CD8-positive, alpha-beta memory T cell (primary cell): ENCODE results near the gene ZFYVE27. TPM values are rescaled to one million over a fixed set of nuclear protein-coding genes. Genes with fewer than 3 reads are reported as not detected.

Experiments
- CTCF ChIA-PET: fragments of 350-600 bp; sonication (Branson Sonifier 250); formaldehyde crosslinking; loops from one replicate; lab custom pipeline; 2021; ENCODE audit warnings: antibody characterized with exemption; lab: Charles Lee
- POLR2A ChIA-PET: fragments of 350-600 bp; sonication (Branson Sonifier 250); formaldehyde crosslinking; loops from one replicate; lab custom pipeline; 2021; ENCODE audit warnings: antibody characterized with exemption; lab: Charles Lee
- DNase-seq, 5 donors: peaks; one replicate each; pipeline versions ENCODE4 v3.0.0 to v3.0.0-alpha.2; 2020 to 2022; ENCODE audit warnings: mixed read lengths in 1 of 5
- H3K27ac ChIP-seq: one replicate; pipeline ENCODE4 v1.7.0; 2013; ENCODE audit warnings: low read depth, mild to moderate bottlenecking, low read length, moderate library complexity
- H3K27me3 ChIP-seq: 2 replicates; pipeline ENCODE4 v1.7.0; 2013; ENCODE audit warnings: low read length, mild to moderate bottlenecking; ENCODE audit not compliant: insufficient read depth, poor library complexity, severe bottlenecking
- H3K36me3 ChIP-seq: 2 replicates; pipeline ENCODE4 v1.7.0; 2013; ENCODE audit warnings: mild to moderate bottlenecking, low read length, moderate library complexity; ENCODE audit not compliant: insufficient read depth
- H3K4me1 ChIP-seq: 2 replicates; pipeline ENCODE4 v1.7.0; 2013; ENCODE audit warnings: mild to moderate bottlenecking, low read length, moderate library complexity; ENCODE audit not compliant: insufficient read depth
- H3K4me3 ChIP-seq: 2 replicates; pipeline ENCODE4 v1.7.0; 2013; ENCODE audit warnings: mild to moderate bottlenecking, low read length
- H3K9me3 ChIP-seq: 2 replicates; pipeline ENCODE4 v1.7.0; 2013; ENCODE audit warnings: mild to moderate bottlenecking, low read length
- H3K27ac Mint-ChIP-seq, 8 donors: one replicate each; pipeline ENCODE4 v1.8.0; 2020 to 2021; ENCODE audit warnings: mixed read lengths in 8 of 8, mild to moderate bottlenecking in 6 of 8, inconsistent platforms in 3 of 8, moderate library complexity in 3 of 8
- H3K27me3 Mint-ChIP-seq, 2 donors: one replicate each; pipeline ENCODE4 v1.8.0; 2020 to 2021; ENCODE audit warnings: mixed read lengths in 2 of 2, mild to moderate bottlenecking in 1 of 2, moderate library complexity in 1 of 2
- H3K36me3 Mint-ChIP-seq, 3 donors: one replicate each; pipeline ENCODE4 v1.8.0; 2020 to 2021; ENCODE audit warnings: mixed read lengths in 3 of 3, inconsistent platforms in 1 of 3, mild to moderate bottlenecking in 1 of 3
- H3K4me1 Mint-ChIP-seq, 3 donors: one replicate each; pipeline ENCODE4 v1.8.0; 2020 to 2021; ENCODE audit warnings: mixed read lengths in 3 of 3, inconsistent platforms in 1 of 3, mild to moderate bottlenecking in 1 of 3
- H3K4me3 Mint-ChIP-seq, 7 donors: one replicate each; pipeline ENCODE4 v1.8.0; 2020 to 2021; ENCODE audit warnings: mixed read lengths in 7 of 7, mild to moderate bottlenecking in 6 of 7, moderate library complexity in 4 of 7, inconsistent platforms in 2 of 7
- H3K9me3 Mint-ChIP-seq, 5 donors: one replicate each; pipeline ENCODE4 v1.8.0; 2020 to 2022; ENCODE audit warnings: mixed read lengths in 5 of 5, mild to moderate bottlenecking in 3 of 5, moderate library complexity in 2 of 5, inconsistent platforms in 1 of 5
- polyA plus RNA-seq: library from polyadenylated mRNA; unstranded; fragments of 300-500 nt; fragmentation: Illumina TruSeq; gene quantifications from one replicate; pipeline ENCODE4 v1.2.3, GENCODE V29; 2021
- total RNA-seq, 2 experiments: library from RNA; stranded (reverse); gene quantifications; one replicate each; pipeline ENCODE4 v1.2.3, GENCODE V29; 2021

The ZFYVE27 gene
- total and polyA plus RNA-seq, 3 experiments from 2014 or later, result 27.4 to 31.4 (median 28.6) TPM

DNA sequence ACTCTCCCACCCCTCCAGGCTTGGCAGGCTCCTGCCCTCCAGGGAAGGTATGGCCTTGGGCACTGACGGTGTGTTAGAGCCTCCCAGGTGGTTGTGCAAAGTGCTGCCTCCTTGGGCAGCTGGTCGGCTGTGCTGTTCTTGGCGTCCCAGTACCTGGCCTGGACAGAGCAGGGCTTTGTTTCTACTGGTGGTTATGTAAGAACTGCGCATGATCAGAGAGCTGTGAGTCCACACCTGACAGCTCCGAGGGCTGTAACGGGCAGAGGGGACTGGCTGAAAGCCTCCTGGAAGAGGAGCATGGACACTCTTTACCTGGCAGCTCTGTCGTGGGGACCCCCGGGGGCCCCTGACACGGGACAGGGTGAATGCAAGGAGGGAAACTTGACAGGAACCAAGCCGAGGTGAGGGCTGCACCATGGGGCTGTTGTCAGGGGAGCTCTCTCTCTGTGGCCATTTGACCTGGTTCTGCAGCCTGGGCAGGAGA, 37.9 kb downstream of the ZFYVE27 start:
- no peak for DNase-seq
- Histone ChIP-seq H3K36me3 (no peaks in the 10 kb centered on the region), H3K27me3 (peaks cover 13% of the 10 kb centered on the region), H3K4me3 (no peak overlapping the region), H3K27ac (no peak overlapping the region), H3K9me3 (no peaks in the 10 kb centered on the region), H3K4me1 (no peaks in the 10 kb centered on the region)
- Mint-ChIP-seq H3K36me3 (peaks cover 0 to 2% (median 0%) of the 10 kb centered on the region in 3 donors), H3K27ac (no peak overlapping the region), H3K4me1 (peaks cover 7 to 23% (median 16%) of the 10 kb centered on the region in 3 donors), H3K9me3 (peaks cover 0 to 2% (median 0%) of the 10 kb centered on the region in 5 donors), H3K27me3 (peaks cover 19 to 25% of the 10 kb centered on the region in 2 donors), H3K4me3 (no peak overlapping the region)
- POLR2A ChIA-PET, result no interaction called here
- CTCF ChIA-PET, result interaction anchor here (0.9 to 1.5 kb wide), 2 partner anchors 18 to 123 kb away, joined by 3 to 4 read pairs; no protein-coding TSS in a partner anchor

- Histone ChIP-seq H3K27ac (no peak overlapping the region), H3K9me3 (no peaks in the 10 kb centered on the region), H3K4me1 (peaks cover 22% of the 10 kb centered on the region), H3K36me3 (no peaks in the 10 kb centered on the region), H3K4me3 (no peak overlapping the region), H3K27me3 (peaks cover 3% of the 10 kb centered on the region)
- H3K9me3 Mint-ChIP-seq, result peaks cover 0 to 1% (median 0%) of the 10 kb centered on the region in 5 donors
- H3K4me3 Mint-ChIP-seq, result no peak overlapping the region
- ChIA-PET POLR2A (no interaction called here), CTCF (no interaction called here)
- DNase-seq, result no peak
- peak overlapping the region in 1 of 8 donors; percentile 38 for H3K27ac Mint-ChIP-seq
- peaks cover 19 to 27% (median 24%) of the 10 kb centered on the region in 3 donors for H3K4me1 Mint-ChIP-seq
- peaks cover 4 to 6% of the 10 kb centered on the region in 2 donors for H3K27me3 Mint-ChIP-seq
- H3K36me3 Mint-ChIP-seq, result peaks cover 0 to under 1% (median 0%) of the 10 kb centered on the region in 3 donors
Observed at GRCh38 chr10:97777143-97777542, 40.2 kb downstream of the ZFYVE27 start.

DNA sequence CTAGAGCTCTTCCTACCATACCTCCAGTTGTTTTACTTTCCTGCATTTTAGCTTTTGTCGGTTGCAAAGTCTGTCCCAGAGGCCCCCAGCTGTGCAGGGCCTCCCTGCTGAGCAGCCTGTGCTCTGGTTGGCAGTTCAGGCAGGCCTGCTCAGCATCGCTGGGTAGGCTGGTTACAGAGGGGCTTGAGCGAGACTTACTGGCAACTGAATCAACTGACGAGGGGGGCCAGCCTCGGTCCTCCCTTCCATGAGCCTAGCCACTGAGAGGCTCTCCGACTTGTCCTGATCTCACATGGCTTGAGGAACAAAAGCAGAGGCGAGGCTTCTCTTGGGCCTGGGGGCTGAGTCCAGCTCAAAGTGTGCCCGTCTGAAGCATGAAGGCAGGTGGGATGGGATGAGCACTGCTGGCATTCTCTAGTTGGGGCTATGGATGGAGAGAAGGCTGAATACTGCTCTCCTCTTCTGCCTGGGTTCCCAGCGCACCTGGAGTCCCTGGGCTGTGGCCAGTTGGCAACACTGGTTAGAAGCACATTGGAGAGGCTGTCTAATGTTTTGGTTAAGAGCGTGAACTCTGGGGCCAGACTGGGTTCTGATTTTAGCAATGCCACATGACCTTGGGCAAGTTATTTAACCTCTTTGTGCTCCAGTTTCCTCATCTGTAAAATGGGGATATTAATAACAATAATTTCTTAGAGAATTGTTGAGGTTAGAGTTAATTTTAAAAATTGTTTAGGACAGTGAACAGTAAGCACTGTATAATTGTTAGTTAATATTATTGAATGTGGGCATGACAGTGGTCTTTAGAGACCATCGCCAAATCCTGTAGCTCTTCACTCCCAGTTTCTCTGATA, 41.7 kb downstream of the ZFYVE27 start:
- no peaks in the 10 kb centered on the region for H3K36me3 Mint-ChIP-seq
- no peaks in the 10 kb centered on the region for H3K9me3 ChIP-seq
- no peak overlapping the region for H3K27ac Mint-ChIP-seq
- CTCF ChIA-PET, result interaction anchor here (1.1 to 1.3 kb wide), 2 partner anchors 76 to 91 kb away, joined by 3 to 6 read pairs; no protein-coding TSS in a partner anchor
- H3K4me1 ChIP-seq, result peaks cover 32% of the 10 kb centered on the region
- no peaks in the 10 kb centered on the region for H3K36me3 ChIP-seq
- no peaks in the 10 kb centered on the region for H3K27me3 ChIP-seq
- POLR2A ChIA-PET, result no interaction called here
- no peak overlapping the region for H3K4me3 Mint-ChIP-seq
- no peak overlapping the region for H3K27ac ChIP-seq
- no peaks in the 10 kb centered on the region for H3K9me3 Mint-ChIP-seq
- peaks cover 0 to 4% of the 10 kb centered on the region in 2 donors for H3K27me3 Mint-ChIP-seq
- no peak for DNase-seq
- peaks cover 18 to 31% (median 31%) of the 10 kb centered on the region in 3 donors for H3K4me1 Mint-ChIP-seq
- no peak overlapping the region for H3K4me3 ChIP-seq

DNA sequence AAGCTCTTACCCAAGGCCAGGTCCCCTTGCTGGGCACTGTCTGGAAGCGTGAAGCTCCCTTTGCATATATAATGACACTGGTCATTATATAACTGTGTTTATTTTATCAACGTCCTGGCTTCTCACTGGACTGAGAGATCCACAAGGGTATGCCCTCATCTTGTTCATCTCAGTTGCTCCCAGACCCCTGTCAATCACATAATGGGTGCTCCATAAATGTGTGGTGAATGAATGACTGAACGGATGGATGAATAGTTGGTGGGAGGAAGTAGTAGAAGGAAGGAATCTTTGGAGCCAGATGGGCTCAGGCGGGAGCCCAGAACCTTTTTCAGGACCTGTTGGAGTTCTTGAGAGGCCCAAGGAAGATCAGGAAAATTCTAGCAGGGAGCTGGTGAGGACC, 42.6 kb downstream of the ZFYVE27 start:
- CTCF ChIA-PET, result interaction anchor here (0.6 to 1.3 kb wide), 2 partner anchors 90 to 94 kb away, joined by 3 to 6 read pairs; no protein-coding TSS in a partner anchor
- H3K27ac ChIP-seq, result no peak overlapping the region
- no peaks in the 10 kb centered on the region for H3K9me3 ChIP-seq
- H3K36me3 Mint-ChIP-seq, result no peaks in the 10 kb centered on the region
- H3K4me3 ChIP-seq, result no peak overlapping the region
- no peak overlapping the region for H3K27ac Mint-ChIP-seq
- peaks cover 32% of the 10 kb centered on the region for H3K4me1 ChIP-seq
- no peak for DNase-seq
- no peak overlapping the region for H3K4me3 Mint-ChIP-seq
- H3K27me3 Mint-ChIP-seq, result peaks cover 0 to 4% of the 10 kb centered on the region in 2 donors
- no peaks in the 10 kb centered on the region for H3K27me3 ChIP-seq
- POLR2A ChIA-PET, result no interaction called here
- no peaks in the 10 kb centered on the region for H3K9me3 Mint-ChIP-seq
- peaks cover 18 to 31% (median 31%) of the 10 kb centered on the region in 3 donors for H3K4me1 Mint-ChIP-seq
- H3K36me3 ChIP-seq, result no peaks in the 10 kb centered on the region

DNA sequence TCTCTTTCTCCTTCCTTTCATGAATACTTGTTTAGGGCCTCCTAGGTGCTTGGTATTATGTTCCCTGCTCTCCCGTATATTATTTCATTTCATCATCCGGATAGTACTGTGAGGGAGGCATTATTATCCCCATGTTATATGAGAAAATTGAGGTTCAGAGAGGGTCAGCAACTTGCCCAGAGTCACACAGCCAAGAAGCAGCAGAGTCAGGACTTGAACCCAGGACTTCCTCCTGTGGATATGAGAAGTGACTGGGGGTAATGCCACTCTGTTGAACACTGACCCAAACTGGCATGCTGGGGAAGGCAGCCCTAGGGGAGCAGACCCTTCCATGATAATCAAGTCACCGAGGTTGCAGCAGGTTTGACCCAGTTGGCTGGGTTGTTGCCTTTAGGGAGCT, 43.0 kb downstream of the ZFYVE27 start:
- H3K36me3 ChIP-seq, result no peaks in the 10 kb centered on the region
- ChIA-PET POLR2A (no interaction called here), CTCF (interaction anchor here (0.6 to 2.2 kb wide), 3 partner anchors 11 to 94 kb away, joined by 3 to 13 read pairs (median 6); no protein-coding TSS in a partner anchor)
- no peak overlapping the region for H3K27ac ChIP-seq
- peaks cover 32% of the 10 kb centered on the region for H3K4me1 ChIP-seq
- H3K27ac Mint-ChIP-seq, result peak overlapping the region in 5 of 8 donors; percentile 23 to 73 (median 54)
- no peak overlapping the region for H3K4me3 ChIP-seq
- peaks cover 18 to 31% (median 31%) of the 10 kb centered on the region in 3 donors for H3K4me1 Mint-ChIP-seq
- peaks cover 0 to 4% of the 10 kb centered on the region in 2 donors for H3K27me3 Mint-ChIP-seq
- H3K9me3 ChIP-seq, result no peaks in the 10 kb centered on the region
- H3K27me3 ChIP-seq, result no peaks in the 10 kb centered on the region
- no peaks in the 10 kb centered on the region for H3K9me3 Mint-ChIP-seq
- no peak for DNase-seq
- no peaks in the 10 kb centered on the region for H3K36me3 Mint-ChIP-seq
- H3K4me3 Mint-ChIP-seq, result no peak overlapping the region

DNA sequence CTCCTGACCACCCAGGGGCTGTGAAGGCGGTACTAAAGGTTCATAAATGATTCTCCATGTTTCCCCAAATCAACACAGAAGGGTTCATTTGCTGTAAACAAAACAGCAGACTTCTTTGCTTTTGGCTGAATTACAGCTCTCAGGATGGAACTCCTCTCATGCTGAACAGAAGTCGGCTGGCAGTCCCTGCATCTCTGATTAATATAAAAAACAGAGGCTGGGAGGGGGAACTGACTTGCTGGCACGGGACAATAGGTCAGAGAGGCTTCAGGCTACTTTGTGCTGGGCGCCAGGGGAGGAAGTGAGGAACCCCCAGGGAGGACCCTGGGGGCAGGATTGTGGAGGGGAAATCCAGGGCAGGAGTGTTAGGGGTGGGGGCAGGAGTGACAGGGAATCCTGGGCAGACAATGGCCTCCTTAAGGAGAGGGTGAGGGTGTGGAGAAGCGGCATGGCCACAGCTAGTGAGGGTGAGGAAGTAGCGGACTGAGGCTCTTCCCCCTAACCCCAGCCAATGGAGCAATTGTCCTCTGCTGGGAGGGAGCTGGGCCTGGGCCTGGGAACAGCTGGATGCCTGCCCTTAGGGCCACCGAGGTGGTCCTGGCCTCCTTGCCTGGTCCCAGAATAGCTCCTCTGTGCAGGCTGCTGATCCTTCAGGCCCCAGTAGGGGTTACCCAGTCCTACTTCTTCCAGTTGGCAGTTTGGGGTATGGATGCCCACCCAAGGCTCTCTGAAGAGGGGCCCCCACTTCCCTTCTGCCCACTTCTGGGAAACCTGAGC, 44.1 kb downstream of the ZFYVE27 start:
- Histone ChIP-seq H3K9me3 (no peaks in the 10 kb centered on the region), H3K27me3 (no peaks in the 10 kb centered on the region), H3K4me1 (peaks cover 32% of the 10 kb centered on the region), H3K4me3 (peak overlapping the region; percentile 22), H3K27ac (no peak overlapping the region), H3K36me3 (no peaks in the 10 kb centered on the region)
- peak overlapping the region in 1 of 7 donors; percentile 8 for H3K4me3 Mint-ChIP-seq
- H3K27me3 Mint-ChIP-seq, result peaks cover 0 to 1% of the 10 kb centered on the region in 2 donors
- ChIA-PET POLR2A (interaction anchor here (0.6 to 1.0 kb wide), 2 partner anchors 18 to 44 kb away, joined by 3 to 4 read pairs; partner anchors contain the start of gene ZFYVE27), CTCF (interaction anchor here (1.0 to 2.2 kb wide), 4 partner anchors 10 to 88 kb away, joined by 3 to 13 read pairs (median 6); no protein-coding TSS in a partner anchor)
- no peak for DNase-seq
- H3K9me3 Mint-ChIP-seq, result no peaks in the 10 kb centered on the region
- H3K36me3 Mint-ChIP-seq, result no peaks in the 10 kb centered on the region
- H3K4me1 Mint-ChIP-seq, result peaks cover 18 to 31% (median 31%) of the 10 kb centered on the region in 3 donors
- peak overlapping the region in 5 of 8 donors; percentile 54 to 87 (median 82) for H3K27ac Mint-ChIP-seq

- CTCF ChIA-PET, result interaction anchor here (1.0 to 2.2 kb wide), 5 partner anchors 9 to 87 kb away, joined by 3 to 13 read pairs (median 6); no protein-coding TSS in a partner anchor
- no peaks in the 10 kb centered on the region for H3K36me3 ChIP-seq
- peak overlapping the region; percentile 22 for H3K4me3 ChIP-seq
- H3K27me3 ChIP-seq, result no peaks in the 10 kb centered on the region
- DNase-seq, result peak in 2 of 5 donors; percentile 20 to 75
- peak overlapping the region in 6 of 7 donors; percentile 47 to 66 (median 54) for H3K4me3 Mint-ChIP-seq
- H3K4me1 Mint-ChIP-seq, result peaks cover 18 to 31% (median 31%) of the 10 kb centered on the region in 3 donors
- H3K9me3 Mint-ChIP-seq, result no peaks in the 10 kb centered on the region
- H3K9me3 ChIP-seq, result no peaks in the 10 kb centered on the region
- H3K27me3 Mint-ChIP-seq, result peaks cover 0 to 1% of the 10 kb centered on the region in 2 donors
- peak overlapping the region; percentile 35 to 94 (median 82) for H3K27ac Mint-ChIP-seq
- no peak overlapping the region for H3K27ac ChIP-seq
- POLR2A ChIA-PET, result interaction anchor here (1.0 kb wide), 1 partner anchor 45 kb away, joined by 3 read pairs; the partner anchor contains the start of gene ZFYVE27
- H3K36me3 Mint-ChIP-seq, result no peaks in the 10 kb centered on the region
- peaks cover 32% of the 10 kb centered on the region for H3K4me1 ChIP-seq
Observed at GRCh38 chr10:97781618-97782331, 44.8 kb downstream of the ZFYVE27 start.
